ENCODE measurements around the gene ASF1A. TPM values are rescaled to one million over a fixed set of nuclear protein-coding genes. Genes with fewer than 3 reads are reported as not detected.
A peak's percentile ranks its signal among the peaks of the same experiment; 100 is the strongest.

Gene ASF1A
- total and polyA plus RNA-seq, 12 donors = 11.7 to 27.2 (median 22.0) TPM

DNA sequence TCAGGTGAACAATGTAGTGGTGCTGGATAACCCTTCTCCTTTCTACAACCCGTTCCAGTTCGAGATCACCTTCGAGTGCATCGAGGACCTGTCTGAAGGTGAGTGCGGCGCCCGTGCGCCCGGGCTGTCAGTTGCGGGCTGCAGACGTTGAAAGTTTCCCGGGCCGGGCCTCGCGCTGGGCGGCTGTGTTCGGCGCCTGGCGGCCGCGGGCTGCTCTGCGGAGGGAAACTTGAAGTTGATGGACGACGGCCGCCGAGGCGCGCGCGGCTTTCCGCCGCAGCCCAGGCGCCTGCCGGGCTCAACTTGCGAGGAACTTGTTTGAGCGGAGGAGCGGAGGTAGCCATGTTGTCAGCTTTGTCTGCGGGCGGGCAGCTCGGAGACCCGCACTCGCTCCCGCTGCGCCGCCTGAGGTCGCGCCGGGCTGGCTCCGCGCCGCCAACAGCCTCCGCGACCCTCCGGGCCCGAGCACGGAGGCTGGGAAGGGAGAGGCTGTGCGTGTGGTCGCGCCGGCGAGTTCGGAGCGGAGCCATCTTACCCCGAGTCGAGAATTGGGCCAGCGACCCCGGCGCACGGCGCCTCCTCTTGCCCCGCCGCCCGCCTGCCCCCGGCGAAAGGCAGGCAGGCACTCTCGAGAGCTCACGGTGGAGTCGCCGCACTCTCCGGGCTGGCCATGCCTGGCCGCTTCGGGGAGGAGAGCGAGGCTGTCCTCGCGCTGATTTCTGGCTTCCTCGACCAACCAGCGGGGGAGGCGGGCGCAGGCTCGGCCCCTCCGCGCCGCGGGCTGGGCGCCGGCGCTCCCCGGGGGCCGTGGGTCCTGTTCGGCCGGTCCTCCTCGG is 691 bp downstream of the ASF1A start:
- Histone ChIP-seq H3K27me3 (no peaks in the 10 kb centered on the region), H3K27ac (peak overlapping the region; percentile 91 to 96 (median 94)), H3K4me1 (peaks cover 0 to 67% (median 36%) of the 10 kb centered on the region in 9 donors), H3K9me3 (no peaks in the 10 kb centered on the region), H3K4me3 (peak overlapping the region; percentile 86 to 94 (median 89)), H3K36me3 (peaks cover 0 to 18% (median 0%) of the 10 kb centered on the region in 9 donors)
- 0% methylated on average over 99 to 102 of the region's 102 CpGs for whole genome bisulfite sequencing, 2 donors
- TF ChIP-seq CTCF (IDR thresholded peaks at IDR 0.05) = peak in 2 of 9 donors; percentile 5 to 8
- DNase-seq = peak; percentile 61 to 75
- intact Hi-C loops (cut with DNase I) = loop anchor here in 5 of 10 donors (2.0 to 5.0 kb wide), 2 partner anchors 40 to 1292 kb away; partner anchors contain the start of genes MCM9 (in 5 of the 5) and GOPC (in 1 of the 5)
- ATAC-seq = peak; percentile 61 to 91 (median 68)

DNA sequence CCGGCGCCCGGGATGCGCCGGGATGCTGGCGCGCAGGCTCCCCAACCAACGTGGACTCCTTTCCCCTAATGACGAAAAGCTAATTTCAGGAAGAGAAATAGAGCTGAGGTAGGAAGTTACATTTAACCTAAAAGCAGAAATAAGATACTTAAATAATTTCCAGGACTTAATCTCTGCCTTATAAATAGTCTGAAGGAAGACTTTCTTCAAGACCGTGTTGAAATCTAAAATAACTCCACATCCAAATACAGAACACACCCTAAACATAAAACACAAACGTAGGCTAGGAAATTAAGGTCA is 1.3 kb downstream of the ASF1A start:
- ATAC-seq (no peak), DNase-seq (no peak)
- 0 to 1% methylated on average over 11 of the region's 11 CpGs for WGBS, 2 donors
- H3K36me3 ChIP-seq = peaks cover 0 to 22% (median 0%) of the 10 kb centered on the region in 9 donors
- no peaks in the 10 kb centered on the region for H3K9me3 ChIP-seq
- peak overlapping the region; percentile 91 to 96 (median 94) for H3K27ac ChIP-seq
- no peaks in the 10 kb centered on the region for H3K27me3 ChIP-seq
- peaks cover 0 to 73% (median 40%) of the 10 kb centered on the region in 9 donors for H3K4me1 ChIP-seq
- peak overlapping the region; percentile 86 to 94 (median 89) for H3K4me3 ChIP-seq
- no peak for TF ChIP-seq CTCF (IDR thresholded peaks at IDR 0.05)
- intact Hi-C loops (cut with DNase I) = loop anchor here in 5 of 10 donors (2.0 kb wide), 1 partner anchor 40 kb away; the partner anchor contains the start of gene MCM9 (in 5 of the 5)

- intact Hi-C loops (cut with DNase I) = loop anchor here in 5 of 10 donors (2.0 kb wide), 1 partner anchor 39 kb away; the partner anchor contains the start of gene MCM9 (in 5 of the 5)
- 37 to 46% methylated on average over 2 of the region's 2 CpGs for WGBS, 2 donors
- Histone ChIP-seq H3K4me3 (peak overlapping the region in 8 of 10 donors; percentile 86 to 94 (median 88)), H3K27me3 (no peaks in the 10 kb centered on the region), H3K36me3 (peaks cover 0 to 28% (median 0%) of the 10 kb centered on the region in 9 donors), H3K9me3 (no peaks in the 10 kb centered on the region), H3K27ac (peak overlapping the region in 6 of 10 donors; percentile 91 to 96 (median 94)), H3K4me1 (peaks cover 0 to 76% (median 44%) of the 10 kb centered on the region in 9 donors)
- TF ChIP-seq CTCF (IDR thresholded peaks at IDR 0.05) = no peak
- no peak for ATAC-seq
- DNase-seq = no peak
Measured at GRCh38 chr6:118895859-118896258, 1.9 kb downstream of the ASF1A start.

- H3K9me3 ChIP-seq = no peaks in the 10 kb centered on the region
- DNase-seq (no peak), ATAC-seq (no peak)
- H3K36me3 ChIP-seq = peaks cover 0 to 34% (median 0%) of the 10 kb centered on the region in 9 donors
- intact Hi-C loops (cut with DNase I) = no loop called here
- peaks cover 0 to 76% (median 42%) of the 10 kb centered on the region in 9 donors for H3K4me1 ChIP-seq
- WGBS, 2 donors = 67 to 71% methylated on average over 5 of the region's 5 CpGs
- no peaks in the 10 kb centered on the region for H3K27me3 ChIP-seq
- peak overlapping the region in 2 of 10 donors; percentile 18 to 88 for H3K4me3 ChIP-seq
- TF ChIP-seq CTCF (IDR thresholded peaks at IDR 0.05) = peak in 8 of 9 donors; percentile 3 to 48 (median 26)
- peak overlapping the region in 3 of 10 donors; percentile 94 to 96 (median 95) for H3K27ac ChIP-seq
Measured at GRCh38 chr6:118896339-118897136, 2.6 kb downstream of the ASF1A start.

All from heart right ventricle (tissue), 16 donors.